HepG2 (cell line): Measurements from ENCODE around the gene DNMBP. TPM values are rescaled to one million over a fixed set of nuclear protein-coding genes. Genes with fewer than 3 reads are reported as not detected.

Source experiments
- ATAC-seq: fragments of 200-7000 bp; cut with Tn5 transposase; 3 replicates; pipeline ENCODE4 v1.9.1; 2020; ENCODE audit warnings: mild to moderate bottlenecking, moderate library complexity
- BruUV-seq: library from RNA; stranded (reverse); fragments of 400-500 nt; replicated peaks from 2 replicates; lab custom pipeline; 2021; lab: Mats Ljungman, UMichigan
- CTCF ChIA-PET: fragments of 300-600 bp; formaldehyde crosslinking; extraction: SDS; loops from one replicate; lab custom pipeline; 2021; ENCODE audit warnings: low total read pairs, inconsistent platforms, low intra/inter-chr PET ratio; lab: Yijun Ruan, JAX
- POLR2A ChIA-PET: fragments of 350-600 bp; sonication (Branson Sonifier 250); formaldehyde crosslinking; loops from one replicate; lab custom pipeline; 2020; ENCODE audit warnings: antibody characterized with exemption, inconsistent platforms; lab: Yijun Ruan, JAX
- DNase-seq: peaks from one replicate; pipeline ENCODE4 v3.0.0-alpha.2; 2015; ENCODE audit warnings: low spot score
- FAIRE-seq: peaks from 3 replicates; lab custom pipeline; 2011; peaks lifted over from hg19 to GRCh38; lab: Jason Lieb, UNC
- H2AFZ ChIP-seq: one replicate; pipeline ENCODE4 v1.6.1; 2011; ENCODE audit warnings: low read length, inconsistent platforms
- H3K27ac ChIP-seq: fragments of 300-600 bp; 3 replicates; pipeline ENCODE4 v1.8.0; 2011; ENCODE audit warnings: mixed run types, mild to moderate bottlenecking, mixed read lengths, low read length, inconsistent platforms; ENCODE audit not compliant: insufficient read depth; ENCODE audit errors: extremely low read length
- H3K27me3 ChIP-seq, 2 experiments: fragments of 200-600 bp in 1 of 2; 2 replicates in 1 of 2; 3 replicates in 1 of 2; pipeline versions ENCODE4 v1.6.0 to v1.8.0; 2011; ENCODE audit warnings: low read length in 2 of 2, mild to moderate bottlenecking in 2 of 2, moderate library complexity in 2 of 2, inconsistent platforms in 1 of 2; ENCODE audit not compliant: insufficient read depth in 2 of 2, control insufficient read depth in 1 of 2
- H3K36me3 ChIP-seq, 2 experiments: fragments of 200-600 bp in 1 of 2; replicated peaks in 1 of 2; 2 replicates in 1 of 2; 3 replicates in 1 of 2; pipeline versions ENCODE4 v1.5.1 to v1.8.0; 2011; ENCODE audit warnings: low read length in 2 of 2, inconsistent platforms in 1 of 2; ENCODE audit not compliant: insufficient read depth in 2 of 2, control insufficient read depth in 1 of 2
- H3K4me1 ChIP-seq: 2 replicates; pipeline ENCODE4 v1.5.1; 2012; ENCODE audit warnings: low read length, inconsistent platforms; ENCODE audit not compliant: insufficient read depth
- H3K4me2 ChIP-seq: 2 replicates; pipeline ENCODE4 v1.6.0; 2011; ENCODE audit warnings: low read depth, low read length, inconsistent platforms
- H3K4me3 ChIP-seq, 3 experiments: fragments of 200-600 bp in 1 of 3; sonication (generic), shearing (Covaris generic) in 1 of 3; replicated peaks in 1 of 3; 2 replicates each; pipeline ENCODE4 v1.5.1; 2011 to 2016; ENCODE audit warnings: low read length in 3 of 3, inconsistent platforms in 2 of 3, low read depth in 2 of 3, mild to moderate bottlenecking in 2 of 3, control low read depth in 1 of 3, mixed read lengths in 1 of 3; ENCODE audit not compliant: insufficient read depth in 1 of 3
- H3K79me2 ChIP-seq: one replicate; pipeline ENCODE4 v1.6.1; 2011; ENCODE audit warnings: low read length, inconsistent platforms; ENCODE audit not compliant: insufficient read depth
- H3K9ac ChIP-seq: 2 replicates; pipeline ENCODE4 v1.6.0; 2011; ENCODE audit warnings: mild to moderate bottlenecking, low read depth, low read length, inconsistent platforms; ENCODE audit not compliant: insufficient read depth
- H3K9me3 ChIP-seq: 2 replicates; pipeline ENCODE4 v1.5.1; 2012; ENCODE audit warnings: mild to moderate bottlenecking, low read length
- H4K20me1 ChIP-seq: 2 replicates; pipeline ENCODE4 v1.6.0; 2011; ENCODE audit warnings: inconsistent platforms, mild to moderate bottlenecking, low read length, moderate library complexity; ENCODE audit not compliant: insufficient read depth
- ATF3 ChIP-seq: sonication (generic); formaldehyde crosslinking; IDR thresholded peaks from 2 replicates; pipeline ENCODE4 v1.4.0; 2020; ENCODE audit warnings: missing genetic modification reagents
- GABPB1 ChIP-seq: IDR thresholded peaks from 2 replicates; pipeline ENCODE4 v1.6.1; 2016; ENCODE audit warnings: mild to moderate bottlenecking, missing genetic modification reagents, moderate library complexity, missing compliant biosample characterization
- GLI4 ChIP-seq: sonication (generic); formaldehyde crosslinking; IDR thresholded peaks from 2 replicates; pipeline ENCODE4 v1.5.1; 2020; ENCODE audit warnings: missing genetic modification reagents, mild to moderate bottlenecking, moderate library complexity, borderline replicate concordance
- MAFK ChIP-seq, 2 experiments: IDR thresholded peaks in 1 of 2; conservative IDR thresholded peaks in 1 of 2; 2 replicates each; pipeline ENCODE4 v1.6.1; 2011; ENCODE audit warnings: improper control_type of control experiment in 2 of 2, low read length in 2 of 2
- ZNF326 ChIP-seq: sonication (generic); formaldehyde crosslinking; IDR thresholded peaks from 2 replicates; pipeline ENCODE4 v1.4.0; 2020; ENCODE audit warnings: missing genetic modification reagents, borderline replicate concordance
- ZNF33A ChIP-seq: sonication (generic); formaldehyde crosslinking; IDR thresholded peaks from 2 replicates; pipeline ENCODE4 v1.5.1; 2020; ENCODE audit warnings: missing genetic modification reagents, mild to moderate bottlenecking, moderate library complexity, borderline replicate concordance
- ZNF704 ChIP-seq: sonication (generic); formaldehyde crosslinking; IDR thresholded peaks from 2 replicates; pipeline ENCODE4 v1.8.1; 2023; ENCODE audit warnings: mild to moderate bottlenecking, inconsistent platforms, moderate library complexity, missing genetic modification reagents, borderline replicate concordance
- ZNF784 ChIP-seq: sonication (generic); formaldehyde crosslinking; IDR thresholded peaks from 2 replicates; pipeline ENCODE4 v1.5.1; 2020; ENCODE audit warnings: missing genetic modification reagents, mild to moderate bottlenecking, borderline replicate concordance
- WGBS: methylation state at CpG from one replicate; pipeline ENCODE4 v1.1.6; 2017; ENCODE audit warnings: low lambda C conversion rate; 5-methylcytosine and 5-hydroxymethylcytosine counted together
- in situ Hi-C: cut with HindIII; loops from 2 replicates; pipeline ENCODE4 v1.10.0; 2017; ENCODE audit warnings: low pct_unique_long_range_greater_than_20kb; ENCODE audit not compliant: extremely low pct_ligation_motif_present
- intact Hi-C: fragments of 100-400 bp; cut with micrococcal nuclease; formaldehyde crosslinking; loops from one replicate; pipeline ENCODE4 v1.10.0; 2022; ENCODE audit not compliant: unreplicated experiment
- polyA plus RNA-seq, 8 experiments: library from polyadenylated mRNA; depleted of rRNA in 3 of 8; stranded (reverse) in 7 of 8; unstranded in 1 of 8; fragments of >200 nt; fragmentation: Illumina TruSeq in 4 of 8; extraction: Trizol in 4 of 8; gene quantifications; 2 replicates each; pipeline versions ENCODE4 v1.2.1 to v1.2.3, GENCODE V29; 2011 to 2016; ENCODE audit warnings: low read depth in 4 of 8, missing spikeins in 1 of 8, mixed read lengths in 1 of 8; ENCODE audit not compliant: insufficient read depth in 1 of 8
- total RNA-seq, 5 experiments: library from RNA; depleted of rRNA; stranded (reverse); fragments of >200 nt; fragmentation: Illumina TruSeq; extraction: Trizol; gene quantifications; 2 replicates each; pipeline ENCODE4 v1.2.3, GENCODE V29; 2016; ENCODE audit warnings: low read depth in 1 of 5

DNMBP gene
- total and polyA plus RNA-seq, 2 of the 13 experiments (the other 11 are each of a cell fraction or from before 2014, with no cell fraction given), result 3.6 to 6.3 TPM

- CTCF ChIA-PET, result no interaction called here
- no peak for TF ChIP-seq GABPB1
- no peak for TF ChIP-seq ZNF704 (CRISPR knock-in tag)
- no peak for TF ChIP-seq GLI4 (CRISPR knock-in tag)
- no peak for TF ChIP-seq MAFK (conservative IDR thresholded peaks at IDR 0.05 in 1 of 2, IDR thresholded peaks at IDR 0.05 in 1 of 2; ENCODE audit: low read length in 2 of 2)
- no peak for TF ChIP-seq ATF3 (CRISPR knock-in tag)
- TF ChIP-seq ZNF784 (CRISPR knock-in tag), result no peak
- no peak for TF ChIP-seq ZNF326
- TF ChIP-seq ZNF33A (CRISPR knock-in tag), result no peak
- H3K4me3 ChIP-seq, result no peak overlapping the region
These were observed 28.1 kb downstream of the DNMBP start for GRCh38 chr10:99981581-99982199.

More at GRCh38 chr10:99981581-99982199, 28.1 kb downstream of the DNMBP start:
- DNase-seq (no peak), ATAC-seq (no peak), FAIRE-seq (no peak)
- Histone ChIP-seq H3K36me3 (no peaks in the 10 kb centered on the region), H3K79me2 (no peaks in the 10 kb centered on the region), H4K20me1 (no peaks in the 10 kb centered on the region), H3K9ac (no peak overlapping the region), H2AFZ (no peak overlapping the region), H3K27me3 (no peaks in the 10 kb centered on the region), H3K4me1 (peaks cover 17% of the 10 kb centered on the region), H3K4me2 (no peak overlapping the region), H3K27ac (no peak overlapping the region), H3K9me3 (no peaks in the 10 kb centered on the region)
- no TSS peak for BruUV-seq
- intact Hi-C loops (no loop called here), in situ Hi-C loops (no loop called here)
- 97% methylated on average over 6 of the region's 6 CpGs for WGBS
- POLR2A ChIA-PET, result no interaction called here
